OCI-LY3 (cell line): ENCODE data around the gene TBC1D4.

Source experiments
- H2AFZ ChIP-seq: fragments of 200-600, 300-600 bp; shearing (Covaris generic); 2 replicates; pipeline ENCODE4 v1.6.0; 2014; ENCODE audit warnings: antibody characterized with exemption, low read depth, low read length
- H3K27ac ChIP-seq: fragments of 200-600, 300-600 bp; sonication (generic); 2 replicates; pipeline ENCODE4 v1.5.1; 2014; ENCODE audit warnings: mild to moderate bottlenecking, low read length, moderate library complexity, mixed read lengths
- H3K27me3 ChIP-seq: fragments of 200-600, 300-600 bp; sonication (generic); 2 replicates; pipeline ENCODE4 v1.6.1; 2014; ENCODE audit warnings: low read depth, low read length, mixed read lengths
- H3K36me3 ChIP-seq: fragments of 200-600, 300-600 bp; sonication (generic); replicated peaks from 2 replicates; pipeline ENCODE3; 2014; ENCODE audit warnings: low read depth, low read length, mixed read lengths
- H3K4me1 ChIP-seq: fragments of 300-600, 200-600 bp; sonication (generic); 2 replicates; pipeline ENCODE4 v1.6.1; 2014; ENCODE audit warnings: low read length, mixed read lengths
- H3K4me2 ChIP-seq: fragments of 200-600, 300-600 bp; sonication (generic); 2 replicates; pipeline ENCODE4 v1.6.1; 2014; ENCODE audit warnings: low read length, mixed read lengths
- H3K4me3 ChIP-seq: fragments of 300-600, 200-600 bp; sonication (generic); 2 replicates; pipeline ENCODE4 v1.5.1; 2014; ENCODE audit warnings: antibody characterized with exemption, mild to moderate bottlenecking, low read length, moderate library complexity
- H3K79me2 ChIP-seq: fragments of 300-600, 200-600 bp; shearing (Covaris generic); 2 replicates; pipeline ENCODE4 v1.6.1; 2014; ENCODE audit warnings: mild to moderate bottlenecking, low read length, mixed read lengths
- H3K9ac ChIP-seq: fragments of 300-600, 200-600 bp; shearing (Covaris generic); 2 replicates; pipeline ENCODE4 v1.6.0; 2014; ENCODE audit warnings: mild to moderate bottlenecking, low read length, moderate library complexity
- H3K9me3 ChIP-seq: fragments of 200-600, 300-600 bp; shearing (Covaris generic); 2 replicates; pipeline ENCODE4 v1.6.1; 2014; ENCODE audit warnings: low read length, mixed read lengths; ENCODE audit not compliant: insufficient read depth
- H4K20me1 ChIP-seq: fragments of 200-600, 300-600 bp; sonication (generic); 2 replicates; pipeline ENCODE4 v1.6.1; 2016; ENCODE audit warnings: low read length, mixed read lengths; ENCODE audit not compliant: insufficient read depth
- EZH2phosphoT487 ChIP-seq: fragments of 200-600 bp; shearing (Covaris generic); IDR thresholded peaks from 2 replicates; pipeline ENCODE4 v1.6.1; 2018; ENCODE audit warnings: antibody characterized with exemption, mixed run types, low read depth
- TF ChIP-seq, protein P1 (sequence below): fragments of 200-600, 300-600 bp; sonication (generic); IDR thresholded peaks from 2 replicates; pipeline ENCODE4 v1.5.1; 2014; ENCODE audit warnings: antibody characterized with exemption, low read length, low read depth

Gene TBC1D4

GRCh38 chr13:75378301-75378700 is 103.7 kb downstream of the TBC1D4 start:
- TF ChIP-seq, protein P1, sequence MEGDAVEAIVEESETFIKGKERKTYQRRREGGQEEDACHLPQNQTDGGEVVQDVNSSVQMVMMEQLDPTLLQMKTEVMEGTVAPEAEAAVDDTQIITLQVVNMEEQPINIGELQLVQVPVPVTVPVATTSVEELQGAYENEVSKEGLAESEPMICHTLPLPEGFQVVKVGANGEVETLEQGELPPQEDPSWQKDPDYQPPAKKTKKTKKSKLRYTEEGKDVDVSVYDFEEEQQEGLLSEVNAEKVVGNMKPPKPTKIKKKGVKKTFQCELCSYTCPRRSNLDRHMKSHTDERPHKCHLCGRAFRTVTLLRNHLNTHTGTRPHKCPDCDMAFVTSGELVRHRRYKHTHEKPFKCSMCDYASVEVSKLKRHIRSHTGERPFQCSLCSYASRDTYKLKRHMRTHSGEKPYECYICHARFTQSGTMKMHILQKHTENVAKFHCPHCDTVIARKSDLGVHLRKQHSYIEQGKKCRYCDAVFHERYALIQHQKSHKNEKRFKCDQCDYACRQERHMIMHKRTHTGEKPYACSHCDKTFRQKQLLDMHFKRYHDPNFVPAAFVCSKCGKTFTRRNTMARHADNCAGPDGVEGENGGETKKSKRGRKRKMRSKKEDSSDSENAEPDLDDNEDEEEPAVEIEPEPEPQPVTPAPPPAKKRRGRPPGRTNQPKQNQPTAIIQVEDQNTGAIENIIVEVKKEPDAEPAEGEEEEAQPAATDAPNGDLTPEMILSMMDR, result no peak
- TF ChIP-seq EZH2phosphoT487, result no peak
- Histone ChIP-seq H4K20me1 (no peaks in the 10 kb centered on the region), H3K9me3 (no peaks in the 10 kb centered on the region), H3K36me3 (no peaks in the 10 kb centered on the region), H3K27ac (no peak overlapping the region), H3K4me1 (peaks cover 14% of the 10 kb centered on the region), H3K9ac (no peak overlapping the region), H3K27me3 (no peaks in the 10 kb centered on the region), H2AFZ (no peak overlapping the region), H3K4me3 (no peak overlapping the region), H3K4me2 (no peak overlapping the region), H3K79me2 (no peaks in the 10 kb centered on the region)

- Histone ChIP-seq H3K9ac (no peak overlapping the region), H3K27me3 (no peaks in the 10 kb centered on the region), H3K9me3 (no peaks in the 10 kb centered on the region), H4K20me1 (no peaks in the 10 kb centered on the region), H3K4me2 (no peak overlapping the region), H3K4me1 (peaks cover 20% of the 10 kb centered on the region), H3K4me3 (no peak overlapping the region), H3K27ac (no peak overlapping the region), H3K79me2 (no peaks in the 10 kb centered on the region), H2AFZ (no peak overlapping the region), H3K36me3 (no peaks in the 10 kb centered on the region)
- TF ChIP-seq, protein P1, result no peak
- TF ChIP-seq EZH2phosphoT487, result no peak
Observed at GRCh38 chr13:75376792-75377402, 105.1 kb downstream of the TBC1D4 start.

DNA sequence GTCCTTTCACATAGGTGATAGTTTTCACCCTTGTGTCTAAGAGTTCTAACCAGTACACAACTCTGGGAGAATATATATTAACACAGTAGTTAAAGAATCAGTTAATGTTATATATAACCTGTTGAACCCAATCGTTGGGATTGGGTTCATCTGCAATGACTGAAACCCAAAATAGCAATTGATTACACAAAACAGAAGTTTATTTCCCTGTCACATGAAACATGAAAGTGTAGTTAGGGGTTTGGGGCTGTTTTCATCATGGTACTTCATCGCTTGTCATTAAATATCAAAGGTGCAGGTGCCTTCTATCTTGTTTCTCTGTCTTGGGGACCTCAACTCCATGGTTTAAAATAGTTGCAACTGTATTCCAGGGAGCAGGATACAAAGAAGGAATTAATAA is 106.6 kb downstream of the TBC1D4 start:
- H3K4me2 ChIP-seq, result peak overlapping the region; percentile 11; the same call in 1 of the 2 replicates
- H3K9me3 ChIP-seq, result no peaks in the 10 kb centered on the region
- H4K20me1 ChIP-seq, result no peaks in the 10 kb centered on the region

DNA sequence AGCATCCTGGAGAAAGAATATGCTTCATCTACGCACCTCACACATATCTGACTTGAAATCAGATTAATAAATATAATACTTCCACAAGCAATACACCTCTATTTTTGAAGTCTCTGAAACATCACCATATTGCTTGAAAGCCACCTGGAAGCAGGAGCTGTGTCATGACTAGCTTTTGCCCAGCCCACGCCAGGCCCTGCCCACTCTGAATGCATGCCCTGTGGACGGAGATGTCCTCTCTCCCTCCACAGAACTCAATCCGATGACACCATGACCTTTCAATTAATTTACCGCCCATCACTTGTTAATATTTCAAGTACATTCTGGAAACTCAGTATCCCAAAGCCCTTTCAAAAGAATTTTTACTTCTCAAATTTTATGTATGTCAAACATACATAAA is 108.0 kb downstream of the TBC1D4 start:
- peaks cover 20% of the 10 kb centered on the region for H3K4me1 ChIP-seq
- H4K20me1 ChIP-seq, result no peaks in the 10 kb centered on the region
- H3K36me3 ChIP-seq, result no peaks in the 10 kb centered on the region
- TF ChIP-seq, protein P1, result no peak
- no peak for TF ChIP-seq EZH2phosphoT487
- no peaks in the 10 kb centered on the region for H3K79me2 ChIP-seq
- H3K9ac ChIP-seq, result no peak overlapping the region
- no peaks in the 10 kb centered on the region for H3K9me3 ChIP-seq
- no peak overlapping the region for H3K4me2 ChIP-seq
- no peaks in the 10 kb centered on the region for H3K27me3 ChIP-seq
- no peak overlapping the region for H3K4me3 ChIP-seq
- H3K27ac ChIP-seq, result no peak overlapping the region
- H2AFZ ChIP-seq, result no peak overlapping the region

More for the DNA sequence above, 106.6 kb downstream of the TBC1D4 start:
- Histone ChIP-seq H3K79me2 (no peaks in the 10 kb centered on the region), H3K36me3 (no peaks in the 10 kb centered on the region), H2AFZ (0 out of 2 replicates have a peak overlapping the region, but pooled peaks have one; percentile 20), H3K9ac (no peak overlapping the region), H3K27me3 (no peaks in the 10 kb centered on the region), H3K27ac (no peak overlapping the region), H3K4me1 (peaks cover 20% of the 10 kb centered on the region), H3K4me3 (no peak overlapping the region)
- TF ChIP-seq, protein P1, result no peak
- TF ChIP-seq EZH2phosphoT487, result no peak
